Measurements from ENCODE around the gene MX1. TPM values are rescaled to one million over a fixed set of nuclear protein-coding genes. Genes with fewer than 3 reads are reported as not detected.

Gene MX1
- total and polyA plus RNA-seq, 2 donors (not counting 3 experiments of a cell fraction or from before 2014, with no cell fraction given), result 5.9 to 25.1 TPM

- FAIRE-seq (no peak), DNase-seq (ENCODE audit: low read depth, low spot score) (no peak)
- no peaks in the 10 kb centered on the region for H3K9me1 ChIP-seq (replicated peaks; ENCODE audit: control insufficient read depth, extremely low read depth, insufficient read depth, low read length)
- H3K4me2 ChIP-seq (ENCODE audit: insufficient read depth, low read length), result no peak overlapping the region
- H3K79me2 ChIP-seq (ENCODE audit: control insufficient read depth, insufficient read depth, low read length), result no peaks in the 10 kb centered on the region
- H3K9ac ChIP-seq (replicated peaks; ENCODE audit: extremely low read depth, insufficient read depth, low read length), result no peak overlapping the region
- dilution Hi-C loops (cut with MboI; ENCODE audit: extremely low pct_ligation_motif_present, low sequenced_read_pairs), result no loop called here
- H3K36me3 ChIP-seq (ENCODE audit: control insufficient read depth in 2 of 2, extremely low read depth in 1 of 2, insufficient read depth in 2 of 2, low read length in 2 of 2), result no peaks in the 10 kb centered on the region
- no peak overlapping the region for H3K4me3 ChIP-seq (replicated peaks in 1 of 3; ENCODE audit: insufficient read depth in 1 of 3, low read depth in 1 of 3, low read length in 3 of 3)
- BruUV-seq (replicated peaks), result no TSS peak
- ChIA-PET CTCF (no interaction called here), POLR2A (no interaction called here)
- H3K9me3 ChIP-seq (replicated peaks; ENCODE audit: control insufficient read depth, insufficient read depth, low read length), result no peaks in the 10 kb centered on the region
- no peak overlapping the region for H3K27ac ChIP-seq (ENCODE audit: insufficient read depth, low read depth, low read length)
- no peak for TF ChIP-seq MAX (IDR thresholded peaks at IDR 0.05; ENCODE audit: insufficient read depth, insufficient read length)
- TF ChIP-seq POLR2AphosphoS5 (IDR thresholded peaks at IDR 0.05; ENCODE audit: insufficient read depth, low read depth, low read length), result no peak
- no peak for TF ChIP-seq POLR2A (IDR thresholded peaks at IDR 0.05; ENCODE audit: low read depth, low read length)
- TF ChIP-seq GATA2 (IDR thresholded peaks at IDR 0.05; ENCODE audit: insufficient read depth, insufficient read length, low read depth, low read length), result no peak
- no peak for TF ChIP-seq CTCF (IDR thresholded peaks at IDR 0.05; ENCODE audit: extremely low read depth in 1 of 2, insufficient read depth in 1 of 2, low read depth in 1 of 2, low read length in 2 of 2)
- TF ChIP-seq EZH2 (IDR thresholded peaks at IDR 0.05; ENCODE audit: borderline replicate concordance, low read depth, low read length, severe bottlenecking), result no peak
- no peak for TF ChIP-seq JUN (IDR thresholded peaks at IDR 0.05; ENCODE audit: borderline replicate concordance, insufficient read depth, insufficient read length, low read depth)
- TF ChIP-seq MYC (IDR thresholded peaks at IDR 0.05; ENCODE audit: low read depth, low read length), result no peak
- TF ChIP-seq FOS (IDR thresholded peaks at IDR 0.05; ENCODE audit: borderline replicate concordance, insufficient read depth, low read length), result no peak
- no peak overlapping the region for H2AFZ ChIP-seq (ENCODE audit: low read depth, low read length)
- no peaks in the 10 kb centered on the region for H3K27me3 ChIP-seq (ENCODE audit: control insufficient read depth in 2 of 2, insufficient read depth in 2 of 2, low read length in 2 of 2)
- no peaks in the 10 kb centered on the region for H3K4me1 ChIP-seq (ENCODE audit: control insufficient read depth, extremely low read depth, insufficient read depth, low read length)
- H4K20me1 ChIP-seq (replicated peaks; ENCODE audit: control insufficient read depth, extremely low read depth, insufficient read depth, low read length), result no peaks in the 10 kb centered on the region
- intact Hi-C loops (cut with micrococcal nuclease), result no loop called here
Observed at GRCh38 chr21:41398831-41399230, 27.2 kb upstream of the MX1 start.

Measured in endothelial cell of umbilical vein (primary cell).